Cortex of kidney (tissue), 1 donor: ENCODE results near the gene TCF20.

Experiments used
- DNase-seq: peaks from one replicate; lab custom pipeline; 2025; lab: John Stamatoyannopoulos, UW

The TCF20 gene

GRCh38 chr22:42258126-42258525, 12.3 kb downstream of the TCF20 start:
- no peak for DNase-seq

GRCh38 chr22:42257386-42257785, 13.1 kb downstream of the TCF20 start:
- no peak for DNase-seq

GRCh38 chr22:42256930-42257329, 13.5 kb downstream of the TCF20 start:
- DNase-seq, result no peak

- no peak for DNase-seq
Observed at GRCh38 chr22:42256220-42256619, 14.2 kb downstream of the TCF20 start.

GRCh38 chr22:42249831-42250230, 20.6 kb downstream of the TCF20 start:
- DNase-seq, result no peak

- no peak for DNase-seq
Observed at GRCh38 chr22:42248995-42249394, 21.5 kb downstream of the TCF20 start.

GRCh38 chr22:42247596-42247995, 22.9 kb downstream of the TCF20 start:
- no peak for DNase-seq

GRCh38 chr22:42243802-42244060, 26.7 kb downstream of the TCF20 start:
- no peak for DNase-seq

- no peak for DNase-seq
Observed at GRCh38 chr22:42236848-42237247, 33.6 kb downstream of the TCF20 start.

- DNase-seq, result no peak
Observed at GRCh38 chr22:42236268-42236667, 34.2 kb downstream of the TCF20 start.

- DNase-seq, result no peak
Observed at GRCh38 chr22:42233879-42234278, 36.6 kb downstream of the TCF20 start.

GRCh38 chr22:42231929-42232328, 38.5 kb downstream of the TCF20 start:
- no peak for DNase-seq

GRCh38 chr22:42229455-42230149, 40.9 kb downstream of the TCF20 start:
- DNase-seq, result no peak

GRCh38 chr22:42228483-42228882, 42.0 kb downstream of the TCF20 start:
- no peak for DNase-seq

GRCh38 chr22:42227435-42227834, 43.0 kb downstream of the TCF20 start:
- no peak for DNase-seq

- DNase-seq, result no peak
Observed at GRCh38 chr22:42225841-42226240, 44.6 kb downstream of the TCF20 start.

GRCh38 chr22:42222140-42222539, 48.3 kb downstream of the TCF20 start:
- DNase-seq, result no peak
